Smooth muscle cell (in vitro differentiated cells): Measurements from ENCODE around the gene TPSG1. TPM values are rescaled to one million over a fixed set of nuclear protein-coding genes. Genes with fewer than 3 reads are reported as not detected.
"Not testable (repeated sequence)": the region's sequence is repeated elsewhere in the genome, so short reads cannot be mapped to it uniquely, and the experiment has no call there.

ENCODE experiments used
- DNase-seq: peaks from one replicate; lab custom pipeline; 2025; ENCODE audit not compliant: unreplicated experiment; lab: John Stamatoyannopoulos, UW
- H2AFZ ChIP-seq: fragments of 200-600 bp; sonication (generic); 2 replicates; pipeline ENCODE4 v1.6.0; 2016; ENCODE audit warnings: antibody characterized with exemption, low read depth, mild to moderate bottlenecking
- H3F3A ChIP-seq: fragments of 200-600 bp; sonication (generic); 2 replicates; pipeline ENCODE4 v1.6.0; 2017; ENCODE audit warnings: antibody characterized with exemption, low read depth
- H3K27ac ChIP-seq: fragments of 200-600 bp; sonication (generic); 2 replicates; pipeline ENCODE4 v1.5.1; 2016; ENCODE audit warnings: low read depth, mild to moderate bottlenecking
- H3K27me3 ChIP-seq: fragments of 200-600 bp; sonication (generic); 2 replicates; pipeline ENCODE4 v1.6.1; 2016; ENCODE audit warnings: low read depth, mild to moderate bottlenecking
- H3K36me3 ChIP-seq: fragments of 200-600 bp; sonication (generic); 2 replicates; pipeline ENCODE4 v1.5.1; 2016; ENCODE audit warnings: low read depth
- H3K4me1 ChIP-seq: fragments of 200-600 bp; sonication (generic); 2 replicates; pipeline ENCODE4 v1.5.1; 2016; ENCODE audit warnings: low read depth
- H3K4me2 ChIP-seq: fragments of 200-600 bp; sonication (generic); 2 replicates; pipeline ENCODE4 v1.6.0; 2016; ENCODE audit warnings: mild to moderate bottlenecking
- H3K4me3 ChIP-seq: fragments of 200-600 bp; sonication (generic); 2 replicates; pipeline ENCODE4 v1.5.1; 2016; ENCODE audit warnings: mild to moderate bottlenecking
- H3K79me2 ChIP-seq: fragments of 200-600 bp; sonication (generic); 2 replicates; pipeline ENCODE4 v1.6.0; 2016; ENCODE audit warnings: low read depth, mild to moderate bottlenecking
- H3K9ac ChIP-seq: fragments of 200-600 bp; sonication (generic); 2 replicates; pipeline ENCODE4 v1.6.0; 2016; ENCODE audit warnings: low read depth
- H3K9me3 ChIP-seq: fragments of 200-600 bp; sonication (generic); replicated peaks from 2 replicates; pipeline ENCODE4 v1.5.1; 2016; ENCODE audit warnings: low read depth
- H4K20me1 ChIP-seq: fragments of 200-600 bp; sonication (generic); 2 replicates; pipeline ENCODE4 v1.6.0; 2016; ENCODE audit warnings: low read depth
- CTCF ChIP-seq: fragments of 200-600 bp; sonication (generic); IDR thresholded peaks from 2 replicates; pipeline ENCODE4 v1.5.1; 2017; ENCODE audit warnings: borderline replicate concordance, mild to moderate bottlenecking, antibody characterized with exemption; ENCODE audit not compliant: insufficient read depth, poor library complexity, severe bottlenecking
- WGBS: methylation state at CpG from one replicate; pipeline ENCODE4 v1.1.7; 2016; ENCODE audit warnings: low lambda C conversion rate; 5-methylcytosine and 5-hydroxymethylcytosine counted together
- polyA plus RNA-seq: library from polyadenylated mRNA; unstranded; fragments of >200 nt; fragmentation: Nextera tagmentation; extraction: Ambion mirVana; gene quantifications from 2 replicates; pipeline ENCODE4 v1.2.1, GENCODE V29; 2016
- total RNA-seq: library from RNA; depleted of rRNA; stranded (reverse); fragments of >200 nt; gene quantifications from 2 replicates; pipeline ENCODE4 v1.2.3, GENCODE V29; 2014

TPSG1 gene
- total and polyA plus RNA-seq, 2 experiments from 2014 or later: not detected

- H3K36me3 ChIP-seq: no peaks in the 10 kb centered on the region
- H3K27ac ChIP-seq: no peak overlapping the region
- TF ChIP-seq CTCF: no peak
- H3K4me1 ChIP-seq: no peaks in the 10 kb centered on the region
- H3K4me2 ChIP-seq: no peak overlapping the region
- no peaks in the 10 kb centered on the region for H3K9me3 ChIP-seq
- no peaks in the 10 kb centered on the region for H3K79me2 ChIP-seq
- no peaks in the 10 kb centered on the region for H3K27me3 ChIP-seq
- H3K4me3 ChIP-seq: no peak overlapping the region
- H2AFZ ChIP-seq: no peak overlapping the region
- no peak overlapping the region for H3K9ac ChIP-seq
- peaks cover 12% of the 10 kb centered on the region for H4K20me1 ChIP-seq
- DNase-seq: no peak
- no peaks in the 10 kb centered on the region for H3F3A ChIP-seq
- WGBS: 93% methylated on average over 9 of the region's 9 CpGs
Measured at GRCh38 chr16:1192384-1193073, 32.5 kb downstream of the TPSG1 start.

- H3K9me3 ChIP-seq, H3K4me3 ChIP-seq, DNase-seq, H3K4me1 ChIP-seq, H3K36me3 ChIP-seq, H2AFZ ChIP-seq, H3F3A ChIP-seq, H3K27ac ChIP-seq, H3K79me2 ChIP-seq, H3K27me3 ChIP-seq, H3K9ac ChIP-seq, H3K4me2 ChIP-seq: not testable (repeated sequence)
- WGBS: 96% methylated on average over 11 of the region's 11 CpGs
- H4K20me1 ChIP-seq: peaks cover 12% of the 10 kb centered on the region
Measured at GRCh38 chr16:1190789-1191188, 34.3 kb downstream of the TPSG1 start.

- H2AFZ ChIP-seq: no peak overlapping the region
- H4K20me1 ChIP-seq: peaks cover 12% of the 10 kb centered on the region
- no peaks in the 10 kb centered on the region for H3K4me1 ChIP-seq
- no peak for DNase-seq
- H3K4me2 ChIP-seq: no peak overlapping the region
- no peaks in the 10 kb centered on the region for H3F3A ChIP-seq
- 64% methylated on average over 5 of the region's 7 CpGs for WGBS
- H3K4me3 ChIP-seq: no peak overlapping the region
- H3K9me3 ChIP-seq: no peaks in the 10 kb centered on the region
- no peak overlapping the region for H3K9ac ChIP-seq
- H3K36me3 ChIP-seq: no peaks in the 10 kb centered on the region
- no peak overlapping the region for H3K27ac ChIP-seq
- no peaks in the 10 kb centered on the region for H3K79me2 ChIP-seq
- no peak for TF ChIP-seq CTCF
- H3K27me3 ChIP-seq: no peaks in the 10 kb centered on the region
Measured at GRCh38 chr16:1189455-1189854, 35.6 kb downstream of the TPSG1 start.

GRCh38 chr16:1188432-1189189, 36.5 kb downstream of the TPSG1 start:
- Histone ChIP-seq H3K9me3 (no peaks in the 10 kb centered on the region), H4K20me1 (peaks cover 12% of the 10 kb centered on the region), H3K4me3 (no peak overlapping the region), H3K27me3 (no peaks in the 10 kb centered on the region), H3K79me2 (no peaks in the 10 kb centered on the region), H3K9ac (no peak overlapping the region), H3K4me1 (no peaks in the 10 kb centered on the region), H3K27ac (no peak overlapping the region), H2AFZ (no peak overlapping the region), H3K36me3 (no peaks in the 10 kb centered on the region), H3K4me2 (no peak overlapping the region), H3F3A (no peaks in the 10 kb centered on the region)
- WGBS: 61% methylated on average over 32 of the region's 32 CpGs
- no peak for TF ChIP-seq CTCF
- peak; percentile 31 for DNase-seq

GRCh38 chr16:1185460-1186207, 39.4 kb downstream of the TPSG1 start:
- not testable (repeated sequence) for DNase-seq
- WGBS: 84% methylated on average over 12 of the region's 86 CpGs

More at GRCh38 chr16:1185460-1186207, 39.4 kb downstream of the TPSG1 start:
- not testable (repeated sequence) for H3K79me2 ChIP-seq, H3K4me2 ChIP-seq, H3K4me3 ChIP-seq, H3K9me3 ChIP-seq, H3F3A ChIP-seq, H3K36me3 ChIP-seq, H3K4me1 ChIP-seq, H3K9ac ChIP-seq, H3K27me3 ChIP-seq, H2AFZ ChIP-seq, H3K27ac ChIP-seq
- peaks cover 12% of the 10 kb centered on the region for H4K20me1 ChIP-seq
